Erythroblast (primary cell): Measurements from ENCODE around the gene PRKCI.

ENCODE experiments used
- GATA1 ChIP-seq: IDR thresholded peaks from 2 replicates; pipeline ENCODE4 v1.6.1; 2011; ENCODE audit warnings: low read depth, mild to moderate bottlenecking, control low read depth, low read length, moderate library complexity
- POLR2A ChIP-seq: IDR thresholded peaks from 2 replicates; pipeline ENCODE4 v1.6.1; 2011; ENCODE audit warnings: mild to moderate bottlenecking, low read length

GRCh38 chr3:170204023-170204472 is 18.2 kb upstream of the PRKCI start:
- TF ChIP-seq POLR2A (no peak), GATA1 (no peak)
